Esophagus squamous epithelium (tissue), 4 donors: ENCODE results near the gene SLC19A1.

Source experiments
- CTCF ChIP-seq, 6 experiments: fragments of 450-650 bp in 4 of 6; fragments of 200-600 bp in 2 of 6; sonication (generic) in 2 of 6; IDR thresholded peaks; one replicate each; pipeline ENCODE4 v1.5.1; 2016 to 2019; ENCODE audit warnings: antibody characterized with exemption in 6 of 6, mild to moderate bottlenecking in 4 of 6, moderate library complexity in 4 of 6
- POLR2A ChIP-seq, 4 donors: fragments of 450-650 bp; IDR thresholded peaks; one replicate each; pipeline ENCODE4 v1.6.1; 2017; ENCODE audit warnings: antibody characterized with exemption in 4 of 4, mild to moderate bottlenecking in 4 of 4, moderate library complexity in 3 of 4

GRCh38 chr21:45525153-45525909 lies 16.9 kb downstream of the SLC19A1 start:
- TF ChIP-seq CTCF (IDR thresholded peaks at IDR 0.05) (no peak), POLR2A (IDR thresholded peaks at IDR 0.05) (no peak)
